Keratinocyte (primary cell): Measurements from ENCODE around the gene MT1B. TPM values are rescaled to one million over a fixed set of nuclear protein-coding genes. Genes with fewer than 3 reads are reported as not detected.

ENCODE experiments used
- DNase-seq: peaks from one replicate; pipeline ENCODE4 v3.0.0-alpha.2; 2011; ENCODE audit warnings: low read depth, missing footprints, low spot score
- FAIRE-seq: peaks from 2 replicates; lab custom pipeline; 2011; peaks lifted over from hg19 to GRCh38; lab: Jason Lieb, UNC
- H2AFZ ChIP-seq: 2 replicates; pipeline ENCODE4 v1.6.0; 2012; ENCODE audit warnings: low read length, control low read depth, inconsistent platforms; ENCODE audit not compliant: control insufficient read depth
- H3K27ac ChIP-seq: 2 replicates; pipeline ENCODE4 v1.5.1; 2011; ENCODE audit warnings: low read length; ENCODE audit not compliant: control insufficient read depth, insufficient read depth
- H3K27me3 ChIP-seq: 3 replicates; pipeline ENCODE4 v1.6.0; 2011; ENCODE audit warnings: low read length; ENCODE audit not compliant: control insufficient read depth, insufficient read depth; ENCODE audit errors: extremely low read depth
- H3K36me3 ChIP-seq, 2 experiments: 2 replicates in 1 of 2; 3 replicates in 1 of 2; pipeline ENCODE4 v1.5.1; 2011; ENCODE audit warnings: low read length in 2 of 2, mild to moderate bottlenecking in 1 of 2; ENCODE audit not compliant: control insufficient read depth in 2 of 2, insufficient read depth in 2 of 2; ENCODE audit errors: extremely low read depth in 1 of 2
- H3K4me1 ChIP-seq: 3 replicates; pipeline ENCODE4 v1.5.1; 2011; ENCODE audit warnings: low read length; ENCODE audit not compliant: control insufficient read depth, insufficient read depth; ENCODE audit errors: extremely low read depth
- H3K4me2 ChIP-seq: 3 replicates; pipeline ENCODE4 v1.6.0; 2011; ENCODE audit warnings: low read depth, low read length; ENCODE audit not compliant: control insufficient read depth, insufficient read depth; ENCODE audit errors: extremely low read depth
- H3K4me3 ChIP-seq, 3 experiments: fragments of 200-600 bp in 1 of 3; sonication (generic) in 1 of 3; 2 replicates in 2 of 3; 3 replicates in 1 of 3; pipeline ENCODE4 v1.5.1; 2011 to 2016; ENCODE audit warnings: low read length in 3 of 3, mild to moderate bottlenecking in 3 of 3, control low read depth in 2 of 3, inconsistent platforms in 1 of 3, low read depth in 1 of 3, mixed read lengths in 1 of 3, mixed run types in 1 of 3, moderate library complexity in 1 of 3; ENCODE audit not compliant: control insufficient read depth in 2 of 3, insufficient read depth in 2 of 3; ENCODE audit errors: extremely low read depth in 1 of 3
- H3K79me2 ChIP-seq: 2 replicates; pipeline ENCODE4 v1.6.0; 2012; ENCODE audit warnings: low read length; ENCODE audit not compliant: control insufficient read depth, insufficient read depth
- H3K9ac ChIP-seq: 3 replicates; pipeline ENCODE4 v1.6.0; 2011; ENCODE audit warnings: low read length; ENCODE audit not compliant: control insufficient read depth, insufficient read depth; ENCODE audit errors: extremely low read depth
- H3K9me1 ChIP-seq: 3 replicates; pipeline ENCODE4 v1.6.0; 2011; ENCODE audit warnings: low read length; ENCODE audit not compliant: control insufficient read depth, insufficient read depth; ENCODE audit errors: extremely low read depth
- H3K9me3 ChIP-seq: 2 replicates; pipeline ENCODE4 v1.5.1; 2012; ENCODE audit warnings: low read depth, low read length; ENCODE audit not compliant: control insufficient read depth
- H4K20me1 ChIP-seq: 3 replicates; pipeline ENCODE4 v1.6.0; 2011; ENCODE audit warnings: low read length; ENCODE audit not compliant: control insufficient read depth, insufficient read depth; ENCODE audit errors: extremely low read depth
- EZH2 ChIP-seq: IDR thresholded peaks from one replicate; pipeline ENCODE4 v1.6.1; 2012; ENCODE audit warnings: inconsistent platforms, mild to moderate bottlenecking, low read length, moderate library complexity
- dilution Hi-C: fragments of 300-500 bp; cut with MboI; formaldehyde crosslinking; loops from one replicate; pipeline ENCODE4 v1.7.0; 2020; ENCODE audit warnings: low sequenced_read_pairs; ENCODE audit not compliant: extremely low pct_ligation_motif_present
- polyA plus RNA-seq, 5 experiments: library from polyadenylated mRNA; depleted of rRNA in 3 of 5; stranded (reverse) in 3 of 5; stranded (forward) in 1 of 5; unstranded in 1 of 5; fragments of >200 nt; gene quantifications; 1 replicate in 1 of 5; 2 replicates in 3 of 5; 3 replicates in 1 of 5; pipeline versions ENCODE4 v1.2.1 to v1.2.3, GENCODE V29; 2011 to 2012; ENCODE audit warnings: missing spikeins in 2 of 5, low read depth in 1 of 5, low replicate concordance in 1 of 5
- TF ChIP-seq, protein P1 (sequence below), 3 experiments: IDR thresholded peaks in 1 of 3; conservative IDR thresholded peaks in 1 of 3; optimal IDR thresholded peaks in 1 of 3; 2 replicates in 2 of 3; 3 replicates in 1 of 3; pipeline versions ENCODE3 to v1.5.1; 2011; ENCODE audit warnings: low read length in 3 of 3, mild to moderate bottlenecking in 3 of 3, moderate library complexity in 2 of 3, control low read depth in 1 of 3, inconsistent platforms in 1 of 3; ENCODE audit not compliant: insufficient read depth in 2 of 3; ENCODE audit errors: extremely low read depth in 1 of 3

MT1B gene
- polyA plus RNA-seq, 1 donor (not counting 4 experiments of a cell fraction or from before 2014, with no cell fraction given), result not detected

GRCh38 chr16:56657555-56658326 lies 6.1 kb downstream of the MT1B start, which contains the start of gene MT1F:
MT1F (plus strand) TSS chr16:56657959; CDS start chr16:56658059, 100 bp downstream.
- dilution Hi-C loops, result no loop called here

DNA sequence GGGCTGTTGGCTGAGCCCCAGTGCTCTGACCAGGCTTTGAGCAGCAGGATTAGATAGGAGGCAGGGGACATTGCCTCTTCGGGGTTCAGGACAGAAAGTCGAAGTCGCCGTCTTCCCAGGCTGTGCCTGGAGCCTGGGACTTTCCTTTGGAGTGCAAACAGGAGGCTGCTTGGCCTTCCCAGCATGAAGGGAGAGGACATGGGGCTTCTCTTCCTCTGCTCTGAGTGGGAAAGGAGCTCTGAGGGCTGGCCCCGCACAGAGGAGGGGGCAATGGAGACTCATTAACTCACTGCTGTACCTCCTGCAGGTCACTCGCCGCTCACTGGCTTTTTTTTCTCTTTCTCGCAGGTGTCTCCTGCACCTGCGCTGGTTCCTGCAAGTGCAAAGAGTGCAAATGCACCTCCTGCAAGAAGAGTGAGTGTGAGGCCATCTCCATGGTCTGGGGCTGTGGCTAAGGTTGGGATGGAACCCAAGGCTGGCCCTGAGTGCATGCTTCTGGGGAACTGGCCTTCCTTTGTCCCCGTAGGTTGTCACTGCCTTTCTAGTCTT lies 6.7 kb downstream of the MT1B start:
- Histone ChIP-seq H3K4me3 (peak overlapping the region; percentile 55 to 65 (median 59)), H4K20me1 (no peaks in the 10 kb centered on the region), H3K9me3 (no peaks in the 10 kb centered on the region), H2AFZ (peak overlapping the region; percentile 81), H3K79me2 (no peaks in the 10 kb centered on the region), H3K27me3 (peaks cover 26% of the 10 kb centered on the region), H3K9ac (peak overlapping the region; percentile 43), H3K9me1 (no peaks in the 10 kb centered on the region), H3K36me3 (no peaks in the 10 kb centered on the region), H3K27ac (no peak overlapping the region), H3K4me1 (peaks cover 6% of the 10 kb centered on the region), H3K4me2 (peak overlapping the region; percentile 79)
- FAIRE-seq (no peak), DNase-seq (no peak)
- TF ChIP-seq, protein P1, sequence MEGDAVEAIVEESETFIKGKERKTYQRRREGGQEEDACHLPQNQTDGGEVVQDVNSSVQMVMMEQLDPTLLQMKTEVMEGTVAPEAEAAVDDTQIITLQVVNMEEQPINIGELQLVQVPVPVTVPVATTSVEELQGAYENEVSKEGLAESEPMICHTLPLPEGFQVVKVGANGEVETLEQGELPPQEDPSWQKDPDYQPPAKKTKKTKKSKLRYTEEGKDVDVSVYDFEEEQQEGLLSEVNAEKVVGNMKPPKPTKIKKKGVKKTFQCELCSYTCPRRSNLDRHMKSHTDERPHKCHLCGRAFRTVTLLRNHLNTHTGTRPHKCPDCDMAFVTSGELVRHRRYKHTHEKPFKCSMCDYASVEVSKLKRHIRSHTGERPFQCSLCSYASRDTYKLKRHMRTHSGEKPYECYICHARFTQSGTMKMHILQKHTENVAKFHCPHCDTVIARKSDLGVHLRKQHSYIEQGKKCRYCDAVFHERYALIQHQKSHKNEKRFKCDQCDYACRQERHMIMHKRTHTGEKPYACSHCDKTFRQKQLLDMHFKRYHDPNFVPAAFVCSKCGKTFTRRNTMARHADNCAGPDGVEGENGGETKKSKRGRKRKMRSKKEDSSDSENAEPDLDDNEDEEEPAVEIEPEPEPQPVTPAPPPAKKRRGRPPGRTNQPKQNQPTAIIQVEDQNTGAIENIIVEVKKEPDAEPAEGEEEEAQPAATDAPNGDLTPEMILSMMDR (optimal IDR thresholded peaks at IDR 0.05 in 1 of 3, IDR thresholded peaks at IDR 0.05 in 1 of 3, conservative IDR thresholded peaks at IDR 0.05 in 1 of 3; ENCODE audit: extremely low read depth in 1 of 3, insufficient read depth in 2 of 3, low read length in 3 of 3), result no peak
- TF ChIP-seq EZH2, result no peak
- dilution Hi-C loops, result no loop called here

More at GRCh38 chr16:56657555-56658326, 6.1 kb downstream of the MT1B start, which contains the start of gene MT1F:
- Histone ChIP-seq H3K9me3 (no peaks in the 10 kb centered on the region), H4K20me1 (no peaks in the 10 kb centered on the region), H3K27ac (no peak within 1 kb of the TSS), H3K4me1 (peaks cover 6% of the 10 kb centered on the region), H2AFZ (peak within 1 kb of the TSS; percentile 81), H3K9ac (peak within 1 kb of the TSS; percentile 43), H3K36me3 (no peaks in the 10 kb centered on the region), H3K79me2 (no peaks in the 10 kb centered on the region), H3K4me2 (peak within 1 kb of the TSS; percentile 79), H3K27me3 (peaks cover 19% of the 10 kb centered on the region), H3K4me3 (peak within 1 kb of the TSS; percentile 55 to 65 (median 59)), H3K9me1 (no peaks in the 10 kb centered on the region)
- peak; percentile 86 for FAIRE-seq
- TF ChIP-seq, protein P1 (optimal IDR thresholded peaks at IDR 0.05 in 1 of 3, IDR thresholded peaks at IDR 0.05 in 1 of 3, conservative IDR thresholded peaks at IDR 0.05 in 1 of 3; ENCODE audit: extremely low read depth in 1 of 3, insufficient read depth in 2 of 3, low read length in 3 of 3), result peak in 1 of 3 experiments; percentile 17
- no peak for TF ChIP-seq EZH2
- peak; percentile 53 for DNase-seq
